ENCODE results near the gene PPP3CA.
"Not testable (repeated sequence)": the region's sequence is repeated elsewhere in the genome, so short reads cannot be mapped to it uniquely, and the experiment has no call there.

The PPP3CA gene

GRCh38 chr4:101200561-101200960 lies 146.8 kb downstream of the PPP3CA start:
- no peak for DNase-seq

GRCh38 chr4:101199507-101200285 lies 147.6 kb downstream of the PPP3CA start:
- DNase-seq = no peak

DNA sequence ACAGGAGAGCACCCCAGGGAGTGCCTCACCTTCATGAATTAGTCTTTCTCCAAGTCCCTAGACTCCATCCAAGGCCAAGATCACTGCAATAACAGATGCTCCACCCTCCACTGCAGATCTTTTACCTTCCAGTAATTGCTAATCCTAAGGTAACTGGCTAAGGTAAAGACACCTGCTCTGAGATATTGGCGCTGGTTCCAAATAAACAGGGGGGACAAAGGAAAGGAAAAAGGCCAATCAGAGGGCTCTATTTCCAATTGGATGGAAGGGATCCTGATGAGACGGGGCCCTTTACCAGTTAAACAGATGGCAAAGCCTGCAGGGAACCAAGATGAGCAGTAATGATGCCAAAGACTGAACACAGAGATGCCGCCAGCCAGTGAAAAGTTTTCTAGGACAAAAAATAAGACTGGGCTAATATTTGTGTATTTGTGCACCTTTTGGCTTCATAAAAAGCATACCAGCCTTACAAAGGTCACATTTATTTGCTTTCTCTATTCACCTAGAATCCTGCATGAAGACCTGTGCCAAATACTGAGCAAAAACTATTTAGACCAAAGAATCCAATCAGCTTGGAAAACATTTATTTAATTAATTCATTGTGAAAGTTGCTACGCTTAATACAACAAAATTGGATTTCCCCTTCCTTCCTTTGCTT lies 148.5 kb downstream of the PPP3CA start:
- DNase-seq = no peak

- DNase-seq = no peak
Observed at GRCh38 chr4:101197350-101197749, 150.0 kb downstream of the PPP3CA start.

DNA sequence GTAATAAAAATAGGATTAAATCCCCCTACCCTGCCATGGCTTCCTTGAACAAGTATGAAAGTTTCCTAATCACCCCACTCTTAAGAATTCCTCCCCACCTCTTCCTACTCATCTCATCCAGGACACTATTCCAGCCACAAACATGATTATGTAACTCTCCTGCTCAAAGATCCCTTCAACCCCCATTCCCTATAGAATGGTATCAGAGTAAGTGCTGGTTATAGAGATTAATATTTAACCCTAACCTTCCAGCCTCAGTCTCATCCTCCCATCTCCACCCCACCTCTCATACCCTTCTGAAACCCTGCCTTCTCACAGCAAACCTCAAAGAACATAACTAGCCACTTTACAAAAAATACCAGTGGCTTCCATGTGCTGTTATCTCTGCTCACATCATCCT lies 155.1 kb downstream of the PPP3CA start:
- DNase-seq = no peak

DNA sequence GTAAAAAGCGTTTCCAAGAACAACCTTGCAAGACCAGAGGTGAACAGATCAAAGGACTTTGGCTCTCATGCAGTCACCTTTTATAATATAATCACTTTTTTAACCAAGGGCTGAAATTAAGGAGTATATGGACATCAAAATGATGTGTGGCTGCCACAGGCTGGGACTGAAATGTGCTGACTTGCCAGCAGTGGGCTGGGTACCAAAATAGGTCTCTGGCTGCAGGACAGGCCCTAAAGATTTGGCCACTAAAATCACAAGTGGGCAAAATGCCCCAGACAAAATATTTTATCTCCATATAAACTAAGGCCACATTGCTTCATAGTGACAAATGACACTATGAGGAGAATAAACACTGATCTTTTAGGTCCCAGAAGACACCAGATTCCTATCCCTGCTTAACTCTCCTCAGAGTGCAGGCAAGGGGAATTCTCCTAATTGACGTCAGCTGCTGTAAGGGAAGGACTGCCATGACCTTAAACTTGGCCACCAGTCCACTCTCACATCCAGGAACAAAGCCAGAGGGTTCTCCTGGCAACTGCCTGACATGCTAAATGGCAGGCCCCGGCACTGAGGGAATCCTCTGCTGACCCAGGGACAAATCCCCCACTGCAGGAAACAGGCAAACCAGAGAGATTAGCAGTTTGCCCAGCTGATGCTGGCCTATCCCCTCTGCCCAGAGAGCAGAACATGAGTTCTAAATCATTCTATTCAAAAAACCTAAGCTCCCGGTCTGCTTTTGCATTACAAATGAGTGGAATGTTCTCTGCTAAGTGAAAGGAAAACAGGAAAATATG lies 155.8 kb downstream of the PPP3CA start:
- DNase-seq = no peak

DNA sequence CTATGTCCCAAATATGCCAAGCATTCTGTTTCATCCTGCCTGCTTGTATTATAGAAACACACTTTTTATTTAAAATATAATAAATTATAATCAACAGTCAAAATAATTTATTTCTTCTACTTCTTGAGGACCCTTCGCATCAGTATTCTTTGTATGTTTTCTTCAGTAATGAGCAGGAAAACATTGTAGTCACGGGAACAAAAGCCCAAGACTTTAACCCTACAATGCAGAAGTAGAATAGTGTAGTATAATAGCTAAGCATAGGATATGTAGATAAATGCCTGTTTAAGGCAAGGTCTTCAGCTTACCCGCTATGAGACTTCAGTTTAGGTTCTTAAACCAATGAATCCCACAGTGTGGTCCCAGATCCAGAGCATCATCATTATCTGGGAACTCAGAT lies 156.6 kb downstream of the PPP3CA start:
- no peak for DNase-seq

- DNase-seq = no peak
Observed at GRCh38 chr4:101188906-101189305, 158.4 kb downstream of the PPP3CA start.

GRCh38 chr4:101187841-101188240 lies 159.5 kb downstream of the PPP3CA start:
- DNase-seq = no peak

DNA sequence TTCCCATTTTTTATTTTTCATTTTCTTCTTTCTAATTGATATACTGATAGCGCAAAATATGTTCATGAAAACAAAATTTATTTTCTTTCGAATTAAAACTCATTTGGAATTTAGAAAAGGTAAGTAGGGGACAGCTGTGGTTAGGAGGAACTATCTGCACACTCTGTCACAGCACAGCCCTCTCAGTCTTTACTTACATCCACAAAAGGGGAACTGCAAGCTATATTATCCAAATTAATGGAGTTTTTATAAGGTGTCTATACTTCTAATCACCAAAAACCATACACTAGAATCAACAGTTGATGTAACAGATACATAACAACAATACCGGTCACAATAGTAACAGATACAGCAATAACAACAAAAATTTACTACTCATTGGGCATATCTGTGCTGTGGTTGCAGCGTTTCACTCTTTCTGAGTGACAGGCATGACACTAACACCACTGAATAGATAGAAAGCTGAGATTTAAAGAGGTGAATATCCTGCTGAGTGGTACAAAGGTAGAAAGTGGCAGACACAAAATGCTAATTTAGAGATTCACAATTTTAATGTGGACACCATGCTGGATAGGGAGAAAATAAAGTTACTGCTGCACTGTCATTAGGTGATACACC lies 160.7 kb downstream of the PPP3CA start:
- no peak for DNase-seq

- no peak for DNase-seq
Observed at GRCh38 chr4:101184668-101185067, 162.7 kb downstream of the PPP3CA start.

- no peak for DNase-seq
Observed at GRCh38 chr4:101183666-101184373, 163.5 kb downstream of the PPP3CA start.

DNA sequence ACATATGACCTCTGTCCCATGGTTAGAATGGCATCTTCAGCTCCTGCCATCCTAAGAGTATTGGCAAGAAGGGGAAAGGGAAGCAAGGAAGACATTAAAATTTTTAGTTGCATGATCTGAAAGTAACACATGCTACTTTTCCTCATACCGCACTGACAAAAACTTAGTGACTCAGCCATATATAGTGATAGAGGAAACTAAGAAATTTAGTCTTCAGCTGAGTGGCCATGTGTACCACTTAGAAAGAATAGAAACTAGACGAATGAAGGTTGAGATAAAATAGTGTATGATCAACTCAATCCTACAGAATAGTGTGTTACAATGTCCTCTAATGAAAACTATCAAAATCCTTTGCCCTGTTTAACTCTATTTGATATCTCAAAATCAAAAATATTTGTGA lies 164.1 kb downstream of the PPP3CA start:
- DNase-seq = no peak

DNA sequence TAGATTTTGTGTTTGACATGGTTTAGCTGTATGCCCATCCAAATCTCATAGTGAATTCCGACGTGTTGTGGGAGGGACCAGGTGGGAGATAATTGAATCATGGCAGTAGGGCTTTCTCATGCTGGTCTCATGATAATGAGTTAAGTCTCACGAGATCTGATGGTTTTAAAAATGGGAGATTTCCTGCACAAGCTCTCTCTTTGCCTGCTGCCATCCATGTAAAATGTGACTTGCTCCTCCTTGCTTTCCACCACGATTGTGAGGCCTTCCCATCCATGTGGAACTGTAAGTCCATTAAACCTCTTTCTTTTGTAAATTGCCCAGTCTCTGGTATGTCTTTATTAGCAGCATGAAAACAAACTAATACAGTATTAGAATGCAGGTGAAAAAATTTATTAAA lies 164.6 kb downstream of the PPP3CA start:
- DNase-seq = not testable (repeated sequence)

GRCh38 chr4:101178731-101179130 lies 168.6 kb downstream of the PPP3CA start:
- DNase-seq = no peak

GRCh38 chr4:101177154-101177553 lies 170.2 kb downstream of the PPP3CA start:
- DNase-seq = no peak

- DNase-seq = no peak
Observed at GRCh38 chr4:101175896-101176676, 171.2 kb downstream of the PPP3CA start.

GRCh38 chr4:101174679-101175345 lies 172.5 kb downstream of the PPP3CA start:
- no peak for DNase-seq

GRCh38 chr4:101172369-101172768 lies 175.0 kb downstream of the PPP3CA start:
- DNase-seq = no peak

- DNase-seq = no peak
Observed at GRCh38 chr4:101171747-101172146, 175.6 kb downstream of the PPP3CA start.
